ENCODE measurements around the gene MAPK6.

DNA sequence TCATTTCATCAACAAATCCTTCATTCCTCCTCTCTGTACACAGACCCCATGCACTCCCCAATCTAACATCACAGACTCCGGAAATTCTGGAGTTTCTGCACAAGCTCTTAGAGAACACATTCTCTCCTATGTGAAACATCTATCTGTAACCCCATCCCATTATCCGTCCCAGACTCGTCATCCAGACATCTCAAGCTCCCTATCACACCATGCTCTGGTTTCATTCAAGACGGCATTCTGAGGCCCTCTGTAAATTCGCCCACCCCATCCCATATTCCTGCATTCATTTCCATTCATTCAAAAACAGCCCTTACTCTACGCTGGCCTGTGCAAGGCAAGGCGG is 48.0 kb upstream of the MAPK6 start:
- TF ChIP-seq, protein P1, sequence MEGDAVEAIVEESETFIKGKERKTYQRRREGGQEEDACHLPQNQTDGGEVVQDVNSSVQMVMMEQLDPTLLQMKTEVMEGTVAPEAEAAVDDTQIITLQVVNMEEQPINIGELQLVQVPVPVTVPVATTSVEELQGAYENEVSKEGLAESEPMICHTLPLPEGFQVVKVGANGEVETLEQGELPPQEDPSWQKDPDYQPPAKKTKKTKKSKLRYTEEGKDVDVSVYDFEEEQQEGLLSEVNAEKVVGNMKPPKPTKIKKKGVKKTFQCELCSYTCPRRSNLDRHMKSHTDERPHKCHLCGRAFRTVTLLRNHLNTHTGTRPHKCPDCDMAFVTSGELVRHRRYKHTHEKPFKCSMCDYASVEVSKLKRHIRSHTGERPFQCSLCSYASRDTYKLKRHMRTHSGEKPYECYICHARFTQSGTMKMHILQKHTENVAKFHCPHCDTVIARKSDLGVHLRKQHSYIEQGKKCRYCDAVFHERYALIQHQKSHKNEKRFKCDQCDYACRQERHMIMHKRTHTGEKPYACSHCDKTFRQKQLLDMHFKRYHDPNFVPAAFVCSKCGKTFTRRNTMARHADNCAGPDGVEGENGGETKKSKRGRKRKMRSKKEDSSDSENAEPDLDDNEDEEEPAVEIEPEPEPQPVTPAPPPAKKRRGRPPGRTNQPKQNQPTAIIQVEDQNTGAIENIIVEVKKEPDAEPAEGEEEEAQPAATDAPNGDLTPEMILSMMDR (IDR thresholded peaks at IDR 0.05) = no peak
- no peak for TF ChIP-seq POLR2A (IDR thresholded peaks at IDR 0.05)
- TF ChIP-seq POLR2AphosphoS5 (IDR thresholded peaks at IDR 0.05) = no peak
